ENCODE data around the gene GNG8.

- TF ChIP-seq POLR2A (IDR thresholded peaks at IDR 0.05; ENCODE audit: low read depth, low read length) (no peak), POLR2AphosphoS5 (IDR thresholded peaks at IDR 0.05; ENCODE audit: low read depth, low read length) (no peak)
Measured at GRCh38 chr19:46620716-46621115, 15.3 kb downstream of the GNG8 start.

Data from GM12892 (cell line).